ENCODE results near the gene TBC1D9. TPM values are rescaled to one million over a fixed set of nuclear protein-coding genes. Genes with fewer than 3 reads are reported as not detected.
A peak's percentile ranks its signal among the peaks of the same experiment; 100 is the strongest.

Gene TBC1D9
- total RNA-seq, 1 experiment from 2014 or later = 29.0 TPM

DNA sequence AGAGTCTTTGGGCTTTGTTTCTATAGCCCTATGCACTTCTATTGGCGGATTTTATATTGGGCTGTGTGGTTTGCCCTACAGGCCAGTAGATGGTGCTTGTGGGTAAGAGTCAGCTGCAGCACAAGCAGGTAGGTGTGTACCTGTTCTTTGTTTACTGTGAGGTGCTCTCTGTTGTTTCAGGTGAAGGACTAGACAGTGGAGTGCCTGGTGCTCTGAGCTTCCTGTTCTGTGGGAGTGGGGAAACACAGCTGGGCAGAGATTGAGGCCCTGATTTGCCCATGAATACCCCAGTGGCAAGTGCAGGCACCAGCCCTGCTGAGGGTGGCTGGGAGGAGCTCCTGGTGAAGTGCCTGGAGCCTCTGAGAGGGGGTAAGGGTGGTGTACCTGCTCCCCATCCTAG lies 161.1 kb downstream of the TBC1D9 start:
- Histone ChIP-seq H3K27me3 (no peaks in the 10 kb centered on the region), H3K4me3 (no peak overlapping the region), H3K4me1 (no peaks in the 10 kb centered on the region), H3K36me3 (no peaks in the 10 kb centered on the region), H3K9me3 (replicated peaks) (no peaks in the 10 kb centered on the region; the same call in 1 of the 2 replicates), H3K27ac (no peak overlapping the region)
- no peak for DNase-seq

DNA sequence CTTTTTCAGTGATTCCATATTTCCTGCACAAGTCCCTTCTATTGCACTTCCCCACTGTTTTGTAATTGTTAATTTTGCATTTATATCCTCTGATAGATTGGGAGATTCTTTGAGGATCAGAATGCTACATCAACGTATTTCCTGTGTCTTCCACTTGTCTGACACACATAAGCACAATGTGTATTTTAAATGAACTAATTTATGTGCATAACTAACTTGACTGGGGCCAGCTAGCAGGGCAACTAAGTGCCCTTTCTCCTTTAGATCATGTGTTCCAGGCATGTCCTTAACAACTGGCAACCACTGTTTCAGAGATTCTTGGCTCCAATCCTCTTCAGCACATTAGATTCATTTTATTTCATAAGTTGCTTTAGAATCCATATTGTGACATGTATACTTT lies 171.7 kb downstream of the TBC1D9 start:
- Histone ChIP-seq H3K9me3 (replicated peaks) (no peaks in the 10 kb centered on the region), H3K4me1 (no peaks in the 10 kb centered on the region), H3K4me3 (no peak overlapping the region), H3K36me3 (no peaks in the 10 kb centered on the region), H3K27ac (no peak overlapping the region), H3K27me3 (no peaks in the 10 kb centered on the region)
- DNase-seq = no peak

DNA sequence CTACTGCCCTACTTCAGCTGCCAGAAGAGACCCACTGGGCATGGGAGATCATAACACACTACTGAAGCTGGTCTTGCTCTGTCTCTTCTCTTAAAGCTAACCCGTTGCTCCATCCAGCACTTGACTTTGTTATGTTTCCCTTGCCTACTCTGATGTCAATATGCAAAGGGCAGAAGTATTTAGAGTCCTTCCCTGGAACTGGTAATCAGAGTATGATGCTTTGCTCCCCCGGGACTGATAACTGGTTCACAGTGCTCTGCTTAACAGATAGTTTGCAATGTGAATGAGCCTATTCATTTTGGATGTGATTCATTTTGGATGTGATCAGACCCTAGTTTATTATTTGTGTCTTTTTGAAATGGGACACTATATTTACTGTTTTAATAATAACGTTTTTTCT lies 175.1 kb downstream of the TBC1D9 start:
- H3K36me3 ChIP-seq = no peaks in the 10 kb centered on the region
- H3K27ac ChIP-seq = no peak overlapping the region
- H3K4me3 ChIP-seq = no peak overlapping the region
- peak in 1 of 2 experiments; percentile 11 for DNase-seq
- no peaks in the 10 kb centered on the region for H3K9me3 ChIP-seq (replicated peaks)
- H3K27me3 ChIP-seq = no peaks in the 10 kb centered on the region
- H3K4me1 ChIP-seq = no peaks in the 10 kb centered on the region

DNA sequence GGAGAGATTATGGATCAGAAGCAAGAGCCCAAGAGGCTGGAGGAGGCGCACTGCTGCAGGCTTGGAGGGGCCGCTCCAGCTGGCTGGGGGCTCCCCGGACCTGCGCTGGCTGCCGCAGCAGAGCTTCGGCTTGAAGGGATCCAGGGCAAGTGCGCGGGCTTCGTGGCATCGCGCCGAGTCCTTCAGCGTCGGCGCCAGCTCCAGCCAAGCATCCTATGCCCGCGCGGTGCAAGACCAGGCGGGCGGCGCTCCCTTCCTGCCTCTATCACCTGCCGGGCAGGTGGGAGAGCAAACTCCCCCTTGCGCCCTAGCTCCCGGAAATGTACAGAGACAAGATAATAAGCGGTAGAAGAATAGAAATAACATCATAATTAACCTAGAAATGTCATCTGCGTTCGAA lies 176.9 kb downstream of the TBC1D9 start:
- no peak for DNase-seq
- Histone ChIP-seq H3K36me3 (no peaks in the 10 kb centered on the region), H3K27me3 (no peaks in the 10 kb centered on the region), H3K27ac (no peak overlapping the region), H3K4me3 (no peak overlapping the region), H3K4me1 (no peaks in the 10 kb centered on the region), H3K9me3 (replicated peaks) (no peaks in the 10 kb centered on the region)

DNA sequence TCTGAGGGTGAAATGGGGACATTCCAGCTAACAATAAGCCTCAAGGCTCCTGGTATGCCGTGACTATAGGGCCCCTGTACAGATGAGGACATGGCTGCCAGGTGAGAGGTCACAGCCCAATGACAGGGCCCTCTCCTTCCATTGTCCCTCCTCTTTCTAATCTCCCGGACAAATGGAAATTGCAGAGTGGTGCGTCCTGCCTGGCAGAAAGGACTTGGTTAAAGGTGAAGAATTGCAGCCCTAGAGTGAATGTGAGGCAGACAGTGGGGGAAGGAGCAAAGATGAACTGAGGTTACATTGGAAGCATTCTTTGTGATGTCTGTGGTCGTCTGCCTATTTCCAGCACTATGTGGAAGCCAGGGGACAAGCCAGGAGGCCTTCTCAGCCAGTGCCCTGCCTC lies 180.7 kb downstream of the TBC1D9 start:
- no peaks in the 10 kb centered on the region for H3K4me1 ChIP-seq
- no peaks in the 10 kb centered on the region for H3K36me3 ChIP-seq
- no peak overlapping the region for H3K27ac ChIP-seq
- DNase-seq = no peak
- no peak overlapping the region for H3K4me3 ChIP-seq
- H3K27me3 ChIP-seq = no peaks in the 10 kb centered on the region
- no peaks in the 10 kb centered on the region for H3K9me3 ChIP-seq (replicated peaks)

DNA sequence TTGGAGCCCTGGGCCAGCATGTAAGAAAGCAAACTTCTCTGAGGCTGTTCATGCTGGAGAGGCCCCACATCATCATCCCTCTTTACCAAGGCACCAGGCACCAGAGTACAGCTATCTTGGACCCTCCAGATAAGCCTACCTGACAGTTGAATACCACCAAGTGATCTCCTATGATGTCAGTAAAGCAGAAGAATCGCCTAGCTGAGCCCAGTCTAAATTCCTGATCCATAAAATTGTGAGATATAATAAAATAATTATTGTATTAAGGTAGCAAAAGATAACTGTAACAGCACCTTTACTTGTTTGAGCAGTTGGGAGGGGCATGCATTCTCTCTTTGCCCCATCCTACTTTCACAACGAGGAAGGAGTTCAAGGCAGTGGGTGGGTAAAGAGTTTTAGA lies 184.6 kb downstream of the TBC1D9 start:
- Histone ChIP-seq H3K4me1 (no peaks in the 10 kb centered on the region), H3K4me3 (no peak overlapping the region), H3K27me3 (no peaks in the 10 kb centered on the region), H3K27ac (no peak overlapping the region), H3K36me3 (no peaks in the 10 kb centered on the region), H3K9me3 (replicated peaks) (no peaks in the 10 kb centered on the region)
- DNase-seq = no peak

Other genes with a start within 250 kb of the TBC1D9 start
- 23.2 and 26.9 TPM in 2 replicates for gene ELMOD2, start 232.2 kb downstream of the TBC1D9 start, total RNA-seq (2014; rRNA removed; shearing (Covaris generic))
- gene UCP1, start 187.4 kb downstream of the TBC1D9 start, total RNA-seq (2014; rRNA removed; shearing (Covaris generic)) = not detected in 2 replicates